A673 (cell line): ENCODE measurements around the gene CUL1. TPM values are rescaled to one million over a fixed set of nuclear protein-coding genes. Genes with fewer than 3 reads are reported as not detected.

Experiments
- BruUV-seq: library from RNA; stranded (reverse); fragments of 400-500 nt; replicated peaks from 2 replicates; lab custom pipeline; 2021; lab: Mats Ljungman, UMichigan
- CTCF ChIA-PET: fragments of 300-600 bp; sonication (Branson Sonifier 250); formaldehyde crosslinking; loops from one replicate; lab custom pipeline; 2022; ENCODE audit warnings: antibody characterized with exemption; lab: Charles Lee
- POLR2A ChIA-PET: fragments of 300-600 bp; sonication (Branson Sonifier 250); formaldehyde crosslinking; loops from one replicate; lab custom pipeline; 2022; ENCODE audit warnings: antibody characterized with exemption; ENCODE audit not compliant: low non-redundant PET; lab: Charles Lee
- DNase-seq: peaks from one replicate; pipeline ENCODE4 v3.0.0-alpha.2; 2015; ENCODE audit warnings: low spot score
- H3K27ac ChIP-seq: fragments of 200-600 bp; sonication (generic); 2 replicates; pipeline ENCODE4 v1.5.1; 2016; ENCODE audit warnings: mixed run types, low read depth, mild to moderate bottlenecking, mixed read lengths, antibody characterized with exemption, low read length; ENCODE audit not compliant: poor library complexity, severe bottlenecking
- H3K27me3 ChIP-seq: fragments of 200-600 bp; sonication (generic); replicated peaks from 2 replicates; pipeline ENCODE4 v1.6.1; 2017; ENCODE audit warnings: mixed run types, low read depth, mild to moderate bottlenecking, mixed read lengths, antibody characterized with exemption, low read length; ENCODE audit not compliant: insufficient read depth, poor library complexity
- H3K36me3 ChIP-seq: fragments of 200-600 bp; sonication (generic); 2 replicates; pipeline ENCODE4 v1.6.1; 2016; ENCODE audit warnings: mixed run types, mild to moderate bottlenecking, mixed read lengths, antibody characterized with exemption, low read length; ENCODE audit not compliant: insufficient read depth, poor library complexity, severe bottlenecking
- H3K4me1 ChIP-seq: fragments of 200-600 bp; sonication (generic); 2 replicates; pipeline ENCODE4 v1.6.1; 2017; ENCODE audit warnings: mixed run types, mild to moderate bottlenecking, mixed read lengths, antibody characterized with exemption, low read length; ENCODE audit not compliant: insufficient read depth, poor library complexity, severe bottlenecking
- H3K4me3 ChIP-seq: fragments of 200-600 bp; sonication (generic); 2 replicates; pipeline ENCODE4 v1.5.1; 2016; ENCODE audit warnings: low read depth, mixed run types, mild to moderate bottlenecking, mixed read lengths, low read length; ENCODE audit not compliant: poor library complexity, severe bottlenecking
- H3K9me3 ChIP-seq: fragments of 200-600 bp; sonication (generic); 2 replicates; pipeline ENCODE4 v1.6.1; 2016; ENCODE audit warnings: mixed run types, low read depth, mild to moderate bottlenecking, mixed read lengths, antibody characterized with exemption, low read length; ENCODE audit not compliant: poor library complexity, severe bottlenecking
- CTCF ChIP-seq: fragments of 300-800, 200-600 bp; sonication (generic); conservative IDR thresholded peaks from 2 replicates; pipeline ENCODE4 v1.5.1; 2017; ENCODE audit warnings: low read depth, mild to moderate bottlenecking, antibody characterized with exemption, low read length, moderate library complexity, mixed read lengths
- EZH2 ChIP-seq: fragments of 200-600 bp; sonication (generic); IDR thresholded peaks from 2 replicates; pipeline ENCODE4 v1.6.1; 2017; ENCODE audit warnings: borderline replicate concordance, low read depth, mild to moderate bottlenecking, mixed read lengths, antibody characterized with exemption, low read length; ENCODE audit not compliant: poor library complexity, severe bottlenecking
- intact Hi-C: fragments of 100-400 bp; cut with micrococcal nuclease; formaldehyde crosslinking; loops from one replicate; pipeline ENCODE4 v1.10.0; 2022; ENCODE audit not compliant: unreplicated experiment
- total RNA-seq: library from RNA; stranded (reverse); gene quantifications from 2 replicates; pipeline ENCODE4 v1.2.3, GENCODE V29; 2021

The CUL1 gene
- total RNA-seq, 1 experiment from 2014 or later = 75.5 TPM

GRCh38 chr7:148722340-148723165 is 23.9 kb downstream of the CUL1 start:
- ChIA-PET POLR2A (no interaction called here), CTCF (no interaction called here)
- Histone ChIP-seq H3K36me3 (no peaks in the 10 kb centered on the region), H3K4me3 (no peak overlapping the region), H3K27ac (peak overlapping the region; percentile 43), H3K9me3 (no peaks in the 10 kb centered on the region), H3K27me3 (no peaks in the 10 kb centered on the region), H3K4me1 (peaks cover 50% of the 10 kb centered on the region)
- no TSS peak for BruUV-seq
- intact Hi-C loops = no loop called here
- peak; percentile 14 for DNase-seq
- TF ChIP-seq EZH2 (no peak), CTCF (no peak)

GRCh38 chr7:148723166-148723559 is 24.5 kb downstream of the CUL1 start:
- no TSS peak for BruUV-seq
- Histone ChIP-seq H3K36me3 (no peaks in the 10 kb centered on the region), H3K9me3 (no peaks in the 10 kb centered on the region), H3K4me1 (peaks cover 50% of the 10 kb centered on the region), H3K4me3 (no peak overlapping the region), H3K27ac (no peak overlapping the region), H3K27me3 (no peaks in the 10 kb centered on the region)
- intact Hi-C loops = no loop called here
- POLR2A ChIA-PET = no interaction called here
- no peak for TF ChIP-seq CTCF
- TF ChIP-seq EZH2 = no peak
- no peak for DNase-seq
- CTCF ChIA-PET = no interaction called here

GRCh38 chr7:148723846-148724245 is 25.1 kb downstream of the CUL1 start:
- POLR2A ChIA-PET = no interaction called here
- CTCF ChIA-PET = no interaction called here
- Histone ChIP-seq H3K27me3 (no peaks in the 10 kb centered on the region), H3K27ac (no peak overlapping the region), H3K9me3 (no peaks in the 10 kb centered on the region), H3K4me3 (no peak overlapping the region), H3K4me1 (peaks cover 50% of the 10 kb centered on the region), H3K36me3 (no peaks in the 10 kb centered on the region)
- TF ChIP-seq EZH2 (no peak), CTCF (no peak)
- no peak for DNase-seq
- intact Hi-C loops = no loop called here
- BruUV-seq = no TSS peak
